Fibroblast of lung (primary cell): Measurements from ENCODE around the gene AKT1.

Experiments
- EZH2 ChIP-seq: IDR thresholded peaks from 2 replicates; pipeline ENCODE4 v1.5.1; 2012; ENCODE audit warnings: low read length, control low read depth, mild to moderate bottlenecking; ENCODE audit errors: missing control alignments
- TF ChIP-seq, protein P1 (sequence below), 2 donors: IDR thresholded peaks in 1 of 2; conservative IDR thresholded peaks in 1 of 2; 1 replicate in 1 of 2; 2 replicates in 1 of 2; pipeline ENCODE4 v1.5.1; 2011 to 2012; ENCODE audit warnings: low read length in 2 of 2, control low read depth in 1 of 2, inconsistent platforms in 1 of 2, low read depth in 1 of 2, mild to moderate bottlenecking in 1 of 2

DNA sequence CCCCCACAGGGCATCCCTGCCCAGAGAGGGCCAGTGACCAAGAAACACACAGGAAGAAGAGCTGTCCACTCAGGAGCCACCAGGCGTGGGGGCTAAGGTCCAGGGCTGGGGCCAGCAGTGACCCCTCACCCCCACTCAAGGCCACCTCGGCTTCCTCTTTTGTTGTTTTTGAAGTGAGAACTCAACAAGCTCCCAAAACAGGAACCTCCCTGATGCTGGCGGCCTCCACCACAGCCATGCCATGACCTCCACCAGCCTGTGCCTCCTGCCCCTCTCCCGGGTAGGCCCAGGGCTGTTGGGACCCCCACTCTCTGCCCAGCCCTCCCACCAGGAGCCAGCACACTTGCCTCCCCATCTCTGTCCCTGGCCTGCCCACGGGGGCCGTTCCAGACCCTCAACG lies 7.8 kb downstream of the AKT1 start:
- TF ChIP-seq, protein P1, sequence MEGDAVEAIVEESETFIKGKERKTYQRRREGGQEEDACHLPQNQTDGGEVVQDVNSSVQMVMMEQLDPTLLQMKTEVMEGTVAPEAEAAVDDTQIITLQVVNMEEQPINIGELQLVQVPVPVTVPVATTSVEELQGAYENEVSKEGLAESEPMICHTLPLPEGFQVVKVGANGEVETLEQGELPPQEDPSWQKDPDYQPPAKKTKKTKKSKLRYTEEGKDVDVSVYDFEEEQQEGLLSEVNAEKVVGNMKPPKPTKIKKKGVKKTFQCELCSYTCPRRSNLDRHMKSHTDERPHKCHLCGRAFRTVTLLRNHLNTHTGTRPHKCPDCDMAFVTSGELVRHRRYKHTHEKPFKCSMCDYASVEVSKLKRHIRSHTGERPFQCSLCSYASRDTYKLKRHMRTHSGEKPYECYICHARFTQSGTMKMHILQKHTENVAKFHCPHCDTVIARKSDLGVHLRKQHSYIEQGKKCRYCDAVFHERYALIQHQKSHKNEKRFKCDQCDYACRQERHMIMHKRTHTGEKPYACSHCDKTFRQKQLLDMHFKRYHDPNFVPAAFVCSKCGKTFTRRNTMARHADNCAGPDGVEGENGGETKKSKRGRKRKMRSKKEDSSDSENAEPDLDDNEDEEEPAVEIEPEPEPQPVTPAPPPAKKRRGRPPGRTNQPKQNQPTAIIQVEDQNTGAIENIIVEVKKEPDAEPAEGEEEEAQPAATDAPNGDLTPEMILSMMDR (conservative IDR thresholded peaks at IDR 0.05 in 1 of 2, IDR thresholded peaks at IDR 0.05 in 1 of 2; ENCODE audit: low read depth in 1 of 2, low read length in 2 of 2): no peak
- no peak for TF ChIP-seq EZH2
